GM12892 (cell line): ENCODE results near the gene TSKU.

Experiments
- DNase-seq: peaks from one replicate; pipeline ENCODE4 v3.0.0; 2011; ENCODE audit not compliant: insufficient read length
- FAIRE-seq: peaks from 2 replicates; lab custom pipeline; 2011; peaks lifted over from hg19 to GRCh38; lab: Jason Lieb, UNC
- POLR2A ChIP-seq: IDR thresholded peaks from 2 replicates; pipeline ENCODE4 v1.6.1; 2011; ENCODE audit warnings: low read depth, low read length, control low read depth
- POLR2AphosphoS5 ChIP-seq: IDR thresholded peaks from 2 replicates; pipeline ENCODE4 v1.6.1; 2011; ENCODE audit warnings: low read depth, low read length, control low read depth
- TAF1 ChIP-seq: IDR thresholded peaks from 2 replicates; pipeline ENCODE4 v1.6.1; 2011; ENCODE audit warnings: low read depth, mild to moderate bottlenecking, control low read depth, low read length, borderline replicate concordance

TSKU gene

GRCh38 chr11:76830639-76831327 is 47.6 kb downstream of the TSKU start:
- TF ChIP-seq POLR2AphosphoS5 (no peak), POLR2A (no peak), TAF1 (no peak)
- DNase-seq (no peak), FAIRE-seq (no peak)

- TF ChIP-seq POLR2AphosphoS5 (no peak), TAF1 (no peak), POLR2A (no peak)
- no peak for DNase-seq
- no peak for FAIRE-seq
Measured at GRCh38 chr11:76831686-76832310, 48.6 kb downstream of the TSKU start.

- FAIRE-seq: no peak
- DNase-seq: no peak
- no peak for TF ChIP-seq POLR2AphosphoS5
- no peak for TF ChIP-seq TAF1
- TF ChIP-seq POLR2A: no peak
Measured at GRCh38 chr11:76832361-76832760, 49.2 kb downstream of the TSKU start.

- FAIRE-seq (no peak), DNase-seq (no peak)
- TF ChIP-seq TAF1 (no peak), POLR2A (no peak), POLR2AphosphoS5 (no peak)
Measured at GRCh38 chr11:76834151-76834550, 51.0 kb downstream of the TSKU start.

GRCh38 chr11:76835036-76835435 is 51.9 kb downstream of the TSKU start:
- TF ChIP-seq POLR2AphosphoS5 (no peak), POLR2A (no peak), TAF1 (no peak)
- FAIRE-seq (no peak), DNase-seq (no peak)

GRCh38 chr11:76835928-76836612 is 52.9 kb downstream of the TSKU start:
- DNase-seq: no peak
- TF ChIP-seq TAF1 (no peak), POLR2A (no peak), POLR2AphosphoS5 (no peak)

GRCh38 chr11:76836613-76837291 is 53.6 kb downstream of the TSKU start:
- TF ChIP-seq TAF1: no peak
- TF ChIP-seq POLR2A: no peak
- TF ChIP-seq POLR2AphosphoS5: no peak
- FAIRE-seq (no peak), DNase-seq (no peak)

More at GRCh38 chr11:76835928-76836612, 52.9 kb downstream of the TSKU start:
- FAIRE-seq: no peak

- FAIRE-seq (no peak), DNase-seq (no peak)
- TF ChIP-seq POLR2AphosphoS5 (no peak), TAF1 (no peak), POLR2A (no peak)
Measured at GRCh38 chr11:76837696-76838677, 54.8 kb downstream of the TSKU start.

- FAIRE-seq (no peak), DNase-seq (no peak)
- TF ChIP-seq TAF1 (no peak), POLR2AphosphoS5 (no peak), POLR2A (no peak)
Measured at GRCh38 chr11:76838678-76839068, 55.5 kb downstream of the TSKU start.

- FAIRE-seq: no peak
- TF ChIP-seq POLR2AphosphoS5 (no peak), POLR2A (no peak), TAF1 (no peak)
- no peak for DNase-seq
Measured at GRCh38 chr11:76839311-76839710, 56.2 kb downstream of the TSKU start.

- no peak for TF ChIP-seq TAF1
- TF ChIP-seq POLR2A: no peak
- no peak for TF ChIP-seq POLR2AphosphoS5
- FAIRE-seq: no peak
- DNase-seq: no peak
Measured at GRCh38 chr11:76841923-76842452, 58.8 kb downstream of the TSKU start.
